ENCODE measurements around the gene LBHD1.

The LBHD1 gene

DNA sequence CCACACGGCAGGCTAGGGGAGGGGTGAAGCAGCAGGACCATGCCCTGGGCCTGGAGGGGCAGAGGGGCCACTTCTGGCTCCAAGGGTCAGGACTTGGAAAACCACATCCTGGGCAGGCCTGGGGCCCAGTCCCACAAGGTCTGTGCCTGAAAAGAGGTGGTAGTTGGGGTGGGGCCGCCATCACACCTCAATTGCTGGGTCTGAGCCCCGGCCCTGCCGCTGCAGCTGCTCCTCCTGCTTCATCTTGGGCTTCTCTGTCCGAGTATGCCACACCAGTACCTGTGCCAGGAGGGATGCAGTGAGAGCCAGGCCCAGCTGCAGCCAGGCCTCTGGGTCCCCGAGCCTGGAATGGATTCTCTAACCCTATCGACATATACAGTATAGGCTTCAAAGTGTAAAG, 56.5 kb downstream of the LBHD1 start:
- DNase-seq (ENCODE audit: low spot score), result no peak

DNA sequence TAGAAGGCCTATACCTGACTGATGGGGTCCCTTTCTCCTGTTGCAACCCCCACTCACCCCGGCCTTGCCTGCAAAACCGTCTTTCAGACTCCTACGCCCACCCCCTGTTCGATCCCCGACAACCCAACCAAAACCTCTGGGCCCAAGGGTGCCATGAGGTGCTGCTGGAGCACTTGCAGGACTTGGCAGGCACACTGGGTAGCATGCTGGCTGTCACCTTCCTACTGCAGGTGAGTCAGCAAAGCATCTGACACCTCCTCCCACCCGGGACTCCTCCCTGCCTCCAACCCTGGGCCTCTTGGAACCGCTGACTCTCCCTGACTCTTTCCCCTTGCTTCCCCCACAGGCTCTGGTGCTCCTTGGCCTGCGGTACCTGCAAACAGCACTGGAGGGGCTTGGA, 57.8 kb downstream of the LBHD1 start:
- DNase-seq (ENCODE audit: low spot score), result no peak

DNA sequence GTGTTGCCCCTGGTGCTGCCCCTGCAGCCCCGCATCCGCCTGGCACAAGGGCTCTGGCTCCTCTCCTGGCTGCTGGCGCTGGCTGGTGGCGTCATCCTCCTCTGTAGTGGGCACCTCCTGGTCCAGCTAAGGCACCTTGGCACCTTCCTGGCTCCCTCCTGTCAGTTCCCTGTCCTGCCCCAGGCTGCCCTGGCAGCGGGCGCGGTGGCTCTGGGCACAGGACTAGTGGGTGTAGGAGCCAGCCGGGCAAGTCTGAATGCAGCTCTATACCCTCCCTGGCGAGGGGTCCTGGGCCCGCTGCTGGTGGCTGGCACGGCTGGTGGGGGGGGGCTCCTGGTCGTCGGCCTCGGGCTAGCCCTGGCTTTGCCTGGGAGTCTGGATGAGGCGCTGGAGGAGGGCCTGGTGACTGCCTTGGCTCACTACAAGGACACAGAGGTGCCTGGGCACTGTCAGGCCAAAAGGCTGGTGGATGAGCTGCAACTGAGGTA, 58.7 kb downstream of the LBHD1 start:
- DNase-seq (ENCODE audit: low spot score), result no peak

Data from iPS-NIHi11 (cell line).